HG02571 (cell line): ENCODE data around the gene RAB9B.
"Not testable (repeated sequence)": the region's sequence is repeated elsewhere in the genome, so short reads cannot be mapped to it uniquely, and the experiment has no call there.

ENCODE experiments used
- ATAC-seq: cut with Tn5 transposase; IDR thresholded peaks from one replicate; pipeline ENCODE4 v1.9.1; 2021; ENCODE audit warnings: mild to moderate bottlenecking, moderate library complexity; ENCODE audit not compliant: unreplicated experiment

RAB9B gene

DNA sequence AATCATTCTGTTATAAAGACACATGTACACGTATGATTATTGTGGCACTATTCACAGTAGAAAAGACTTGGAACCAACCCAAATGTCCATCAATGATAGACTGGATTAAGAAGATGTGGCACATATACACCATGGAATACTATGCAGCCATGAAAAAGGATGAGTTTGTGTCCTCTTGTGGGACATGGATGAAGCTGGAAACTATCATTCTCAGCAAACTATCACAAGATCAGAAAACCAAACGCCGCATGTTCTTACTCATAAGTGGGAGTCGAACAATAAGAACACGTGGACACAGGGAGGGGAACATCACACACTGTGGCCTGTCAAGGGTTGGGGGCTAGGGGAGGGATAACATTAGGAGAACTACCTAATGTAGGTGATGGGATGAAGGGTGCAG lies 15.0 kb downstream of the RAB9B start:
- not testable (repeated sequence) for ATAC-seq

DNA sequence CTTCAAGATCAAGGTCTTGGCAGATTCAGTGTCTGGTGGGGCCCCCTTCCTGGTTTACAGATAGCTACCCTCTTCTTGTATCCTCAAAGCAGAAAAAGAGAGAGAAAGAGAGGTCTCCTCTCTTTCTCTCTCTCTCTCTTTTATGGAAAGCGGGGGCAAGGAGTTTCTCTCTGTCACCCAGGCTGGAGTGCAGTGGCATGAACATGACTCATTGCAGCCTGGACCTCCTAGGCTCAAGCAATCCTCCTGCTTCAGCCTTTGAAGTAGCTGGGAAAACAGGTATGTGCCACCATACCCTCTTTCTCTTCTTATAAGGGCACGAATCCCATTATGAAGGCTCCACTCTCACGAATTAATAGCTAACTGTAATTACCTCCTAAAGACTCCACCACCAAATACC lies 20.2 kb downstream of the RAB9B start:
- no peak for ATAC-seq

DNA sequence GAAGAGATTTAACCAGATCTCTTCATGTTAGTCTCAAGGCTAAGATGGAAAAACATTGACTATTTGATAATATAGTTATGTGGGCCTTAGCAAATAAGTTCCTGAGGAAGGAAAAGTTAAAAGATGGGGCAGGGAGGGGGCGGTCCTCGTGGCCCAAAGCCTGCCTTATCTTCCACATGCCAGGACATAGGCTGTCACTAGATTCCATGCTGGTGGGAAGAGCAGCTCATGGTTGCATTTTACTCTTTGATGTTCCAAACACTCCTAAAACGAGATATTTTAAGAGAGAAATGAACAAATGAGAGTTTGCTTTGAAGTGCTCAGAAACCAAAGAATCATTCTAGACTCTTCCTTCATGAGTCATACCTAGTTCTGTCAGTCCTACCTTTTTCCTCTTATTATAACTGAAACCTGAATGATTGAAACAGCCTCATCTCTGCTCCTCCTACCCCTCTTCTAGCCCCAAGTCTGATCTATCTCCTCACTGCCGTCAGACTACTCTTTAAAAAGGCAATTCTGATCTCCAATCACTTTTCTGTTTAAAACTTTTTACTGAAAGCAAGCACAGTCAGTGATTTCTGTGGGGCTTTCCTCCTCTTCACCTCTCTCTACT lies 25.1 kb downstream of the RAB9B start:
- ATAC-seq: no peak

DNA sequence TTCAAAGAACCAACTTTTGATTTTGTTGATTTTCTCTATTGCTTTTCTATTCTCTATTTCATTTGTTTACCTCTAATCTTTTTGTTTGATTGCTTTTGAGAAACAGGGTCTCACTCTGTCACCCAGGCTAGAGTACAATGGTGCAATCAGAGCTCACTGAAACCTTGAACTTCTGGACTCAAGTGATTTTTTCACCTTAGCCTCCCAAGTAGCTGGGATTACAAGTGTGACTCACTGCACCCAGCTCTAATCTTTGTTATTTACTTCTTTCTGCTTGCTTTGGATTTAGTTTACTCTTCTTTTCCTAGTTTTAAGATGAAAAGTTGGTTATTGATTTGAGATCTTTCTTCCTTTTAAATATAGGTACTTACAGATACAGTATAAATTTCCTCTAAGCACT lies 26.2 kb downstream of the RAB9B start:
- ATAC-seq: no peak

DNA sequence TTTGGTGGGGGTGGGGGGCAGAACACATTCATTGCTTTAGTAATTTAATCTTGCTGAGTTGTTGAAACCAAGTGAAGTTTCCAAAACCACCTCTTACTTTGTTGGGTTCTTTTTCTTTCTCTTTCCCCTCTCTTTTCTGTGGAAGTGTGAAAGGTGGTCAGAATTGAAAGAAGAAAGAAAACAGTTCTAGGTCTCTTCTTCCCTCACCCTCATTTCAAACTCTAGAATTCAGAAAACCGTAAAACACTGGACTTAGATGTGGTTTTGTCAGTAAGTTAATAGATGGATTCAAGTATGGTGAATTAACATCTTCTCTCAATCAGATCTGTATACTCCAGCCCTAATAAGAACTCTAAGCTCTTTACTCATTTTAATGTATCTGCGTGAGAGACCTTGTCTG lies 31.7 kb downstream of the RAB9B start:
- ATAC-seq: no peak

DNA sequence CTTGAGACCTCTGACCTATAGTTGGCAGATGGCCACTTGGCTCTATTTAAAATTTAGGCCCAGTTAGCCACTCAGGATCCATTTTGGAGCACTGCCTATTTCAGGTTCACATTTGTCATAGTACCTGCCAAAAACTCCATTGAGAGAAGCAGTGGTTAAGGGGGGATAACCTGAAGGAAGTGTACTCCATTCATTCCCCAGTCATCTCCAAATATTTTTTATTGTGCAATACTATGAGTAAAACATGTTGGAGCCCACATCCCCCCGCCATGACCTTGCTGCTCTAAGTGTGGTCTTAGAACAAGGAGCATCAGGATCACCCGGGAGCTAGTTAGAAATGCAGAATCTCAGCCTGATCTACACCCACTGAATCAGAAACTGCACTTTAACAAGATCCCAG lies 34.4 kb downstream of the RAB9B start:
- ATAC-seq: no peak

DNA sequence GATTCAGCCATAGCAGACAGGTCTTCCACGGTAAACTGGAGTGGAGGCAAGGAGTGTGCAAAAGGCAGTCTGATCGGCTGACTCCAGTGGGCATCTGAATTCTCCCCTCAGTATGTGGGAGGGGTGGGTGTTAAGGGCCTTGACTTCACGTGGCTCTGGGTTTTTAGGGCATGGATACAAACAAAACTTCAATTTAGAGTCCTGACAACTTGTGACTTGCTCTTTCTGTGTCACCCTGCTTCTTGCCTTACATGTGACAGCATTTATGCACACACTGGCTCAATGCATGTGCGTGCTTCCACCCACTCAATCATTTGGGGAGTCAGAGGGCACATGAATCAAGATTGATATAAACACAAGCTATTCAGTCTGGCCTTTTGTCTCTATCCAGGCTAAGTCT lies 37.9 kb downstream of the RAB9B start:
- ATAC-seq: no peak

DNA sequence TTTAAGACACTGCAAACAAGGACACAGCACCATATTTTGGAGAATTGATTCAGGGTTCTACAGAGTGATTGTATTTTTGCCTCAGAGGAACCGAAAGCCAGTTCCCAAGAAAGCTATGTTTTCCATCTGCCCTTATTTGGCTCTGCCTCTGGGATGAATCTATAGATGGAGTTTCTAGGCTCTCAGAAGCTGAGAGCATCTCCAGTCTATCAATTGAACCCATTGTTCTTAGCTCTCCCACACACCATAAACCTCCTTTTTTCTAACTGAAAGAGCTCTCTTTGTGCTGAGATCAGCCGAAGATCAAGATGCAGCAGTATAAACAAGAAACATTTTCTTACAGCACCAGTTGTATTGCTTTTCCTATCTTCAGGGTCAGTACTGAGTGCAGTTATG lies 38.5 kb downstream of the RAB9B start:
- ATAC-seq: no peak

DNA sequence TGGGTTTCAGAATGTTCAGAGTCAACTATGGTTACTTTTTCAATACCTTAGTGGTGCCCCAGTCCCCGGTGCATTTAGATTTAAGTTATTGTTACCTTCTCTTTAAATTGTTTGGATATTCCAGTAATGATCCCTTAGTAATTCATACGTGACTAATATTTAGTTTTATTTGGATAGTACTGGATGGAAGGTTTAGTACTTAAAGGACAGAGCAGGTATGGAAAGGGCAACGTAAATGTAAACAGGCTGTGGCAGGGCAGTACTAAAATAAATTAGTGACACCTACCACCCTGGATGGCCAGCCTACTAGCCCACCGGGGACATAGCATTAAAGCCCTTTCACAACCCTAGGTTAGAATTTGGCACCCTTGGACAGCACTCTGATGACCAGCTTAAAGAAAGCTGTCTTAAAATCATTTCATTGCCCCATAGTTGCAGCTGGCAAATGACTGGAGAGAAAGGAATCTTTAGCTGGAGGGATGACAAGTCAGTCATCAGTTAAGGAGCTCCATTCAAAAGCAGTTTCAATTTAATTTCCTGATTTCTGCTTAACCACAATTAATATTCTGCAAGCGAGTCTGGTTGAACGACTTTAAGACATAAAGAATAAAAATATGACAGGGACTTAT lies 39.0 kb downstream of the RAB9B start:
- no peak for ATAC-seq

DNA sequence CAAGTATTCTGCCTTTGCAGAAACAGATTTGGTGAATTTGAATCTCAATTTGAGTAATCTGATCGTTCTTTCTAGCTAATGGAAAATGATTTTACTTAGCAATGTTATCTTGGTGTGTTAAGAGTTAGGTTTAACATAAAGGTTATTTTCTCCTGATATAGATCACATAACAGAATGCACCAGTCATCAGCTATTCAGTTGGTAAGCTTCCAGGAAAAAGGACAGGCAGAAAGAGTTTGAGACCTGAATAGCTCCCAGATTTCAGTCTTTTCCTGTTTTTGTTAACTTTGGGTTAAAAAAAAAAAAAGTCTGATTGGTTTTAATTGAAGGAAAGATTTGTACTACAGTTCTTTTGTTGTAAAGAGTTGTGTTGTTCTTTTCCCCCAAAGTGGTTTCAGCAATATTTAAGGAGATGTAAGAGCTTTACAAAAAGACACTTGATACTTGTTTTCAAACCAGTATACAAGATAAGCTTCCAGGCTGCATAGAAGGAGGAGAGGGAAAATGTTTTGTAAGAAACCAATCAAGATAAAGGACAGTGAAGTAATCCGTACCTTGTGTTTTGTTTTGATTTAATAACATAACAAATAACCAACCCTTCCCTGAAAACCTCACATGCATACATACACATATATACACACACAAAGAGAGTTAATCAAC lies 40.1 kb downstream of the RAB9B start:
- no peak for ATAC-seq

DNA sequence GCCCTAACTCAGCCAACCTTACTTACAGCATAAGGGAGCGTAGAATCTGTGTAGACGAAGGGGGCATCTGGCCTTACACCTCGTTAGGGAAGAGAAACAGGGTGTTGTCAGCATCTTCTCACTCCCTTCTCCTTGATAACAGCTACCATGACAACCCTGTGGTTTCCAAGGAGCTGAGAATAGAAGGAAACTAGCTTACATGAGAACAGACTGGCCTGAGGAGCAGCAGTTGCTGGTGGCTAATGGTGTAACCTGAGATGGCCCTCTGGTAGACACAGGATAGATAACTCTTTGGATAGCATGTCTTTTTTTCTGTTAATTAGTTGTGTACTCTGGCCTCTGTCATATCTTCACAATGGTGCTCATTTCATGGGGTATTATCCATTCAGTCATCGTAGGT lies 40.8 kb downstream of the RAB9B start:
- no peak for ATAC-seq

DNA sequence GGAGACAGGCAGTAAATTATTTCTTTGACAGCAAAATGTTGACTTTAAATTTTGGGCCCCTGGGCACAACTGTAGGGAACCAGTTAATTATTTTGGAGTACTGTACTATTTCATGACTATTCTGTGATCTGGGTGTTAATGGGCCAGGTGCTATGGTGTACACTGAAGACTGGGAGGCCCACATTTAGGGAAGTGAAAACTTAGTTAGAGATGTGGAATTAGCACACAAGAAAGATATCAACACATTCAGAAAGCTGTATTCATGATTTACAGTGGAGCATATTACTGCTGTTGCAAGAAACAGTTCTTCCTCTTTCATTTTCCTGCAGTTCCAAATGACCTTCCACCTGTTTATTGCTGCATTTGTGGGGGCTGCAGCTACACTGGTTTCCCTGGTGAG lies 43.1 kb downstream of the RAB9B start:
- no peak for ATAC-seq

DNA sequence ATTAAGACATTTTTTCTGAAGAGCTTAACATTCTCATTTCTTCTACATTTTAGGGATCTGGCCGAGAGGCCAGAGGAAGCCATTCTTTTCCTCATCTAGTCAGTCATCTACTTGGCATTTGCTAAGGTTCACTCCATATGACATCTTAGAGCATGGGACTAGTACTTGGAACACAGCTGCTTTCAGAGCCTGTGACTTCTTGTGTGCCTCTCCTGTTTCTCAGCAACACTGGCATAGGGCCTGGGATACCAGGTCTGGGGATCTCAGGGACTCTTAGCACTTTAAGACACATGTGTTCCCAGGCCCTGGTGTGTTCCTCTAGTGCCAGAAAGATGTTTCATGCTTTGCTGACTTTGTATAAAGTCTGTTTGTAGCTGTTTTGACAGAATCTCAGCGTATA lies 48.1 kb downstream of the RAB9B start:
- ATAC-seq: no peak

DNA sequence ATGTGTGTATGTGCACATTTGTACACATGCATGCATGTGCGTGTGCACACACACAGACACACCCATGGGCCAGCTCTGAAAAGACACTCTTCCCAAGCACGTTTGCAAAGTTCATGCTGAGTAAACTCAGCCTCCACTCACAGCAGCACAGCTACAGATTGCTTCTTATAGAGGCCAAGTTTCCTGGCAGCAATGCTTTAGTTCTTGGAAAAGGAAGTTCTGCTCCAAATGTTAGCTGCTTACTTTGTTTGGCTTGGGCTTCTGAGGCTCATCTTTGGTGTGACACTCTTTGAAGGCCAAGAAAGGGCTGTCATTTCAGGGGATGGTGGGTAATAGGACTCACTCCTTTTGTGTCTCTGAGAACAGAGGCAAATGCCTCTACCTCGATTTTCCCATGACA lies 48.9 kb downstream of the RAB9B start:
- ATAC-seq: no peak

DNA sequence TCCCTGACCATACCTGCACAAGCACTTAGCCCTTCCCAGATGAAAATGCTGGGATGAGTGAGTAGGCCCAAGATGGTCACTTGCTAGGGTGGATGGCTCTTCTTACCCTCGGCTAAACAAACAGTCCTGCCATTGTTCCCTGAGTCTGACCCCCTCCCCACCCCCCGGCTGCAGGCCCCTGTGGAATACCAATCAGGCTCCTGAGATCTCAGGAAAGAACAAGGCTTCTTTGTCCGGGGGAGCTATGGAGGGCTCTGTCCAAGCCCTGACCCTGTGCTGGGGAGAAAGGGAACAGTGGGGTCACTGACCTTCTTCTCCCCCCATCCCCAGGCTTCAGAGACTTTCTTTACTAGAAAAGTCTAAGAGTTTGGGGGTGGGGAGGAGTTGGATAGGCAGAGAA lies 49.4 kb downstream of the RAB9B start:
- no peak for ATAC-seq

DNA sequence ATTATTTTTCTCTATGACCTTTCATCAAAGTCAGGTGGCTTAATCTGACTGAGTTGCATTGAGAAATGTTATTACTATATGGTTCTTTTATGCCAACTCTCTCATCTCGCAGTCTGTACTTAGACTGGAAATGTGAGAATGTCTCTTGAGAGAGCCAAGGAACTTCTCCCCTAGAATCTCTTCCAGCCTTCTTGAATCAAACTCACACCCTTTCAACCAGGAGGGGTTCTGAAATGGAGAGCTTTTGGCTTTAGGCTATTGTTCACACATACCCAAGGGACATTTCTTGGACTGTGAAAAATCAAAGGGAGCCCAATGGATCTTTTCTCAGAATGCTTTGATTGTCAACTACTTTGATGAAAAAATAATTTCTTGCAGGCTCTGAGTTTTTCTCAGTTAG lies 50.4 kb downstream of the RAB9B start:
- ATAC-seq: no peak

DNA sequence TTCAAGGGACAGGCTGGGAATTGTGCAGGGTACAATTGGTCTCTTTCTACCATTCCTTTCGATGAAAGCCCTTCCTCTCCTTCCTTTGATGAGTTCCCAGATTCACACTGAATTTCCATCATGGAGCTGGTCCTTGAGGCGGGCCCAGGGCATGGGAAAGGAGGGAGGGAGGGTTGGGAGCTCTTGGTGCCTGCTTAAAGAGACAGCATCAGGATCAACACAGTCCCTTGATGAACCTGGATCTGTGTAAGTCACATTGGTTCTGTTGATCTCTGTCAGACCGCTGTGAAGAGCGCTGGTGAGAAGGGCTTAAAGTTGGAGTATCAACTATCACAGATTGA lies 51.0 kb downstream of the RAB9B start:
- ATAC-seq: no peak

DNA sequence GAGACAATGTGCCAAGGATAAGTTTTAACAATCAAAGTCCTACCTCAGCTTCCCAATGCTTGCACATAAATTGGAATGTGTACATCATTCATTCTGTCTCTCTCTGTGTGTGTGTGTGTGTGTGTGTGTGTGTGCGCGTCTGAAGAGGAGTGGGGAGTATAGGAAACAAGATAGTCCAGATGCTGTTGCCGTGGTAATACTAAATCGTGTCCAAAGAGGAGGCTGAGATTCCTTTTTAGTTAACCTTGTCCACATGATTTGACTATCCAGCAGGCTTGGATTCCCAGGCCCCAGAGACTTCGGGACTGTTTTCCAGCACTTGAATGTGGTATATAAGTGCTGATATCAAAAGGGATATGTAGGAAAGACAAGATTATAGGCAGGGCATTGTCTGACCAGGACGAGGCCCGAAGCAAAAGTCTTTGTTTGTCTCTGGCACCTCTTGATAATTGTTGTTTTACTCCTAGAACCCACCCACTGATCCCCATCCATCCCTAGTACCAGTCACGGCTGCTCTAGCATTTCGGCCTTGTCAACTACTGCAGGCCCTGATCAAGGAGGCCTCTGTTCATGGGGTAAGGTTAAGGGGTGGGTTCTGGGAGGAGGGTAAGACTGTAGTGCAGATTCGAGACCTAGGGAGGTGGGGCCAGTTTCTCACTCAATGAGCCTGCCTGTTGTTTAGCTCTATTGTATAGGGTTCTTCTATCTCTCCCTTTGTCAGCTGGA lies 51.6 kb downstream of the RAB9B start:
- ATAC-seq: no peak

DNA sequence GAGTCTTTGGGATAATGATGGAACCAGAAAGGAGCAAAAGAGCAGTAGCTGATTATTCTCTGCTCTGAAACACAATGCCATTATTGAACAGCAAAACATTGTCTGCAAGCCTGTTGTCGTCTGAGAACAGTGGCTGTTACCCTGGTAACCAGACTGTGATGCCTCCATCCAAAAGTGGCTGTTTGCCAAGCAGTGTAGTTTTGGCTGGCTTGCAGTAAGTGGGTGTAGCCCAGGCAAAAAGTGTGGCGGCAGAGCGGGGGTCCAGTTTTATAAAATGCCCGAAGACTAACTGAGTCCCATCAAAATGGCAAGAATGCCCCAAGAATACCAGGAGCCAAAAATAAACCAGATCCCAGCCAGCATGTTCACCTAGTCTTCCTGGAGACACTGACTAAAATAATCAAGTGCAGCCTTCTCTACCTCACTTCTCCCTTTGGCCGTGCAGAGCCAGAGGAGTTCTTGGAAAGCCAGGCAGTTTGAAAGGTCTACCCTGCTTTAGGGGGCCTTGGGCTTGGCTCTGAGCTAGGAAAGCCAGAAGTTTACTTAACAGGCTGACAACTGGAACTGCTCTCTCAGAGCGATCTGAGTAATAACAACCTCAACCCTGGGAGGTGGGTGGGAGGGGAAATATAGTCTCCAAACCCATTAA lies 52.8 kb downstream of the RAB9B start:
- ATAC-seq: no peak

DNA sequence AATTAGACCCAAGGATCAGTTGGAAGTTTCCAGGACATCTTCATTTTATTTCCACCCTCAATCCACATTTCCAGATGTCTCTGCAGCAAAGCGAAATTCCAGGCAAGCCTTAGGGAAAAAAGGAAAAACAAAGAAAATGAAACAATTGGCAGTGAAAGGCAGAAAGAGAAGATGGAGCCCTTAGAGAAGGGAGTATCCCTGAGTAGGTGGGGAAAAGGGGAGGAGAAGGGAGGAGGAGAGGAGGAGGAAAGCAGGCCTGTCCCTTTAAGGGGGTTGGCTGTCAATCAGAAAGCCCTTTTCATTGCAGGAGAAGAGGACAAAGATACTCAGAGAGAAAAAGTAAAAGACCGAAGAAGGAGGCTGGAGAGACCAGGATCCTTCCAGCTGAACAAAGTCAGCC lies 55.5 kb downstream of the RAB9B start, which contains the start of gene PLP1:
PLP1 (plus strand) TSS at position 295 of the 400 bp plus-strand sequence. CDS start 156 bp downstream, outside the sequence.
- no peak for ATAC-seq

DNA sequence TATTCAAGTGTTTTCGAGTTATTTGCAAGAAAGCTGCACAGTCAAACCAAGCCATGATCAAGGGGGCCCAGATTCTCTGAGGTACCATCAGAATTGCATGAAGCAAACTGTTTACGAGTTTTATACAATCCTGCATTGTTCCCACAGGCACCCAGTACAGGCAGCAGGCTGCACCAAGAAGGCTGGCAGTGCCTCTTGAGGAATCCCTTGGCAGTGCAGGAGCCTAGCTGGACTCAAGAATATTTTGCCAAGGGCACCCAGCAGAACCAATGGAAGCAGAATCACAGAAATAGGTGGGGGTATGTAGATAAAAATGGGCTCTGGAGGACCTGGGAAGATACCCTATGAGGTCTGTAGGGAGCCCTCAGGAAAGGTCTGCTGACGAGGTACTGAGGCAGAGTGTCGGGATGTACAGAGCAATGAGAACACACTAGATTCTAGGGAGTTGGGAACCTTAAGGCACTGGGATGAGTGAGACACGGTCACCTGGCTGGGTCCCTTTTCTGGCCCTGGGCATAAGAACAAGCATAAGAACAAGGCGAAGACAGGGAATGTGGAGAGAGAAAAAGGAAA lies 57.9 kb downstream of the RAB9B start:
- ATAC-seq: no peak
